ENCODE measurements around the gene OLA1.

The OLA1 gene

DNA sequence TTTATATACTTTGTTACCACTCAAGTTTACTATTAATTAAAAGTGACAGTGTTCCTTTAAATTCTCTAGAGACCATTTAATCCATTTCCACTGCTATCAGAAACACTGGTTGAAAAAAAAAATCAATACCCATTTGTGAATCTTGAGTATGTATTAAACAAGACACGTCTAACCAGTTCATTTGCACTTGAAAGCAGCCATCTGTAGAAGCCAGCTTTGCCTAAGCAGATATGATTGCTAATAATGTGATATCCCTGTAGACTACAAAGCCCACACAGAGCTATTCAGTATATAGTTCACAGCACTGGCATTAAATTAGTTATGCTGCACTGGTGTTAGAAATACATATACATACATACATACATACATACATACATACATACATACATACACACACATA is 171.4 kb downstream of the OLA1 start:
- H3K27ac ChIP-seq (ENCODE audit: low read length), result no peak overlapping the region
- no peak overlapping the region for H3K4me2 ChIP-seq (ENCODE audit: low read depth, low read length)
- no peaks in the 10 kb centered on the region for H3F3A ChIP-seq (ENCODE audit: insufficient read depth, low read length)
- H3K4me3 ChIP-seq (ENCODE audit: low read length), result no peak overlapping the region
- no peaks in the 10 kb centered on the region for H4K20me1 ChIP-seq (ENCODE audit: insufficient read depth, low read length)
- no peaks in the 10 kb centered on the region for H3K9me3 ChIP-seq (replicated peaks; ENCODE audit: insufficient read depth, low read length)
- H3K36me3 ChIP-seq (replicated peaks; ENCODE audit: insufficient read depth, low read length), result no peaks in the 10 kb centered on the region
- H3K27me3 ChIP-seq (replicated peaks; ENCODE audit: insufficient read depth, low read length), result no peaks in the 10 kb centered on the region
- TF ChIP-seq EZH2 (optimal IDR thresholded peaks at IDR 0.05; ENCODE audit: low read depth, low read length), result no peak
- H3K9ac ChIP-seq (ENCODE audit: low read length), result no peak overlapping the region
- H2AFZ ChIP-seq (ENCODE audit: low read length), result no peak overlapping the region
- no peak for DNase-seq
- H3K79me2 ChIP-seq (ENCODE audit: low read length), result no peaks in the 10 kb centered on the region
- H3K4me1 ChIP-seq (ENCODE audit: low read length), result no peaks in the 10 kb centered on the region
- H3K9me2 ChIP-seq (replicated peaks; ENCODE audit: insufficient read depth, low read length), result no peaks in the 10 kb centered on the region

- H4K20me1 ChIP-seq (ENCODE audit: insufficient read depth, low read length), result no peaks in the 10 kb centered on the region
- H3K36me3 ChIP-seq (replicated peaks; ENCODE audit: insufficient read depth, low read length), result no peaks in the 10 kb centered on the region
- H3K9me3 ChIP-seq (replicated peaks; ENCODE audit: insufficient read depth, low read length), result no peaks in the 10 kb centered on the region
- H3K27ac ChIP-seq (ENCODE audit: low read length), result no peak overlapping the region
- H3K27me3 ChIP-seq (replicated peaks; ENCODE audit: insufficient read depth, low read length), result no peaks in the 10 kb centered on the region
- H3F3A ChIP-seq (ENCODE audit: insufficient read depth, low read length), result no peaks in the 10 kb centered on the region
- no peak for TF ChIP-seq EZH2 (optimal IDR thresholded peaks at IDR 0.05; ENCODE audit: low read depth, low read length)
- TF ChIP-seq CTCF (IDR thresholded peaks at IDR 0.05; ENCODE audit: low read length), result no peak
- no peak for TF ChIP-seq EZH2phosphoT487 (IDR thresholded peaks at IDR 0.05; ENCODE audit: low read length)
- no peaks in the 10 kb centered on the region for H3K4me1 ChIP-seq (ENCODE audit: low read length)
- H2AFZ ChIP-seq (ENCODE audit: low read length), result no peak overlapping the region
- no peak overlapping the region for H3K4me3 ChIP-seq (ENCODE audit: low read length)
- no peaks in the 10 kb centered on the region for H3K9me2 ChIP-seq (replicated peaks; ENCODE audit: insufficient read depth, low read length)
- DNase-seq, result no peak
- no peak overlapping the region for H3K4me2 ChIP-seq (ENCODE audit: low read depth, low read length)
- no peaks in the 10 kb centered on the region for H3K79me2 ChIP-seq (ENCODE audit: low read length)
- H3K9ac ChIP-seq (ENCODE audit: low read length), result no peak overlapping the region
Observed at GRCh38 chr2:174076040-174076439, 172.3 kb downstream of the OLA1 start.

- Histone ChIP-seq H3K4me1 (ENCODE audit: low read length) (no peaks in the 10 kb centered on the region), H3K9me3 (replicated peaks; ENCODE audit: insufficient read depth, low read length) (no peaks in the 10 kb centered on the region), H3K4me3 (ENCODE audit: low read length) (no peak overlapping the region), H3K36me3 (replicated peaks; ENCODE audit: insufficient read depth, low read length) (no peaks in the 10 kb centered on the region), H2AFZ (ENCODE audit: low read length) (no peak overlapping the region), H3K79me2 (ENCODE audit: low read length) (no peaks in the 10 kb centered on the region), H3K27ac (ENCODE audit: low read length) (no peak overlapping the region), H3K27me3 (replicated peaks; ENCODE audit: insufficient read depth, low read length) (no peaks in the 10 kb centered on the region), H3K9me2 (replicated peaks; ENCODE audit: insufficient read depth, low read length) (no peaks in the 10 kb centered on the region), H3F3A (ENCODE audit: insufficient read depth, low read length) (no peaks in the 10 kb centered on the region), H3K4me2 (ENCODE audit: low read depth, low read length) (no peak overlapping the region), H4K20me1 (ENCODE audit: insufficient read depth, low read length) (no peaks in the 10 kb centered on the region), H3K9ac (ENCODE audit: low read length) (no peak overlapping the region)
- DNase-seq, result no peak
- no peak for TF ChIP-seq EZH2 (optimal IDR thresholded peaks at IDR 0.05; ENCODE audit: low read depth, low read length)
- TF ChIP-seq CTCF (IDR thresholded peaks at IDR 0.05; ENCODE audit: low read length), result no peak
- no peak for TF ChIP-seq EZH2phosphoT487 (IDR thresholded peaks at IDR 0.05; ENCODE audit: low read length)
Observed at GRCh38 chr2:174074831-174075230, 173.5 kb downstream of the OLA1 start.

GRCh38 chr2:174072857-174073256 is 175.5 kb downstream of the OLA1 start:
- Histone ChIP-seq H2AFZ (ENCODE audit: low read length) (no peak overlapping the region), H3K4me1 (ENCODE audit: low read length) (no peaks in the 10 kb centered on the region), H3K9me3 (replicated peaks; ENCODE audit: insufficient read depth, low read length) (no peaks in the 10 kb centered on the region), H3K4me3 (ENCODE audit: low read length) (no peak overlapping the region), H3F3A (ENCODE audit: insufficient read depth, low read length) (no peaks in the 10 kb centered on the region), H4K20me1 (ENCODE audit: insufficient read depth, low read length) (no peaks in the 10 kb centered on the region), H3K27me3 (replicated peaks; ENCODE audit: insufficient read depth, low read length) (no peaks in the 10 kb centered on the region), H3K36me3 (replicated peaks; ENCODE audit: insufficient read depth, low read length) (no peaks in the 10 kb centered on the region), H3K27ac (ENCODE audit: low read length) (no peak overlapping the region), H3K4me2 (ENCODE audit: low read depth, low read length) (no peak overlapping the region), H3K9me2 (replicated peaks; ENCODE audit: insufficient read depth, low read length) (no peaks in the 10 kb centered on the region), H3K9ac (ENCODE audit: low read length) (no peak overlapping the region), H3K79me2 (ENCODE audit: low read length) (no peaks in the 10 kb centered on the region)
- DNase-seq, result no peak
- TF ChIP-seq EZH2 (optimal IDR thresholded peaks at IDR 0.05; ENCODE audit: low read depth, low read length), result no peak
- TF ChIP-seq CTCF (IDR thresholded peaks at IDR 0.05; ENCODE audit: low read length), result no peak
- TF ChIP-seq EZH2phosphoT487 (IDR thresholded peaks at IDR 0.05; ENCODE audit: low read length), result no peak
